Chondrocyte (in vitro differentiated cells): ENCODE measurements around the gene PARN. TPM values are rescaled to one million over a fixed set of nuclear protein-coding genes. Genes with fewer than 3 reads are reported as not detected.
"Not testable (repeated sequence)": the region's sequence is repeated elsewhere in the genome, so short reads cannot be mapped to it uniquely, and the experiment has no call there.

ENCODE experiments used
- DNase-seq: peaks from one replicate; pipeline ENCODE4 v3.0.0; 2021; ENCODE audit warnings: mixed read lengths, low spot score
- H3K27ac Mint-ChIP-seq: one replicate; pipeline ENCODE4 v1.8.0; 2021; ENCODE audit warnings: mild to moderate bottlenecking, moderate library complexity, mixed read lengths; ENCODE audit not compliant: unreplicated experiment
- H3K27me3 Mint-ChIP-seq: 2 replicates; pipeline ENCODE4 v1.8.0; 2021; ENCODE audit warnings: low read depth, mixed read lengths
- H3K36me3 Mint-ChIP-seq: 2 replicates; pipeline ENCODE4 v1.8.0; 2021; ENCODE audit warnings: low read depth, mixed read lengths
- H3K4me1 Mint-ChIP-seq: 2 replicates; pipeline ENCODE4 v1.8.0; 2021; ENCODE audit warnings: low read depth, mild to moderate bottlenecking, mixed read lengths
- H3K4me3 Mint-ChIP-seq: one replicate; pipeline ENCODE4 v1.8.0; 2021; ENCODE audit warnings: mild to moderate bottlenecking, moderate library complexity, mixed read lengths; ENCODE audit not compliant: unreplicated experiment
- H3K9me3 Mint-ChIP-seq: 2 replicates; pipeline ENCODE4 v1.8.0; 2021; ENCODE audit warnings: low read depth, mixed read lengths
- total RNA-seq: library from RNA; stranded (reverse); gene quantifications from 3 replicates; pipeline ENCODE4 v1.2.1, GENCODE V29; 2021
- TF ChIP-seq, protein P1 (sequence below): fragments of 200-600 bp; sonication (generic); IDR thresholded peaks from 2 replicates; pipeline ENCODE4 v1.5.0; 2021; ENCODE audit warnings: antibody characterized with exemption, mild to moderate bottlenecking, moderate library complexity

Gene PARN
- total RNA-seq, 1 donor from 2014 or later, result 24.1 TPM

DNA sequence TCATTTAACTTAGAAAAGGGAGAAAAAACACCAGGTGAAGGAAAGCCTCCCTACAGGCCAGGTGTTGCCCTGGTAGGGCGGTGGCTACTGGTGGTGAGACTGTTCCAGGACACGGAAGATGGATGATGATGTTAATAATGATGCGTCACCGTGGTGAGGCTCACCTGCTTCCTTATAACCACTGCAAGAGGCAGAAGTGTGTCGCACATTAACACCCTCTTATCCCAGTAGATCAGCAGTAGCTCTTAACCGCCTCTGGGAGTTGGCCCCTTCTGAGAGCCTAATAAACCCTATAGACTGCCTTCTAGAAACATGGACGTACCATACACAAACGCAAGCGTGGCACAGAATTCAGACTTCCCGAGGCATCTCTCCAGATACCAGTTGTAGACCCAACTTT is 10.5 kb upstream of the PARN start:
- DNase-seq, result peak; percentile 18
- TF ChIP-seq, protein P1, sequence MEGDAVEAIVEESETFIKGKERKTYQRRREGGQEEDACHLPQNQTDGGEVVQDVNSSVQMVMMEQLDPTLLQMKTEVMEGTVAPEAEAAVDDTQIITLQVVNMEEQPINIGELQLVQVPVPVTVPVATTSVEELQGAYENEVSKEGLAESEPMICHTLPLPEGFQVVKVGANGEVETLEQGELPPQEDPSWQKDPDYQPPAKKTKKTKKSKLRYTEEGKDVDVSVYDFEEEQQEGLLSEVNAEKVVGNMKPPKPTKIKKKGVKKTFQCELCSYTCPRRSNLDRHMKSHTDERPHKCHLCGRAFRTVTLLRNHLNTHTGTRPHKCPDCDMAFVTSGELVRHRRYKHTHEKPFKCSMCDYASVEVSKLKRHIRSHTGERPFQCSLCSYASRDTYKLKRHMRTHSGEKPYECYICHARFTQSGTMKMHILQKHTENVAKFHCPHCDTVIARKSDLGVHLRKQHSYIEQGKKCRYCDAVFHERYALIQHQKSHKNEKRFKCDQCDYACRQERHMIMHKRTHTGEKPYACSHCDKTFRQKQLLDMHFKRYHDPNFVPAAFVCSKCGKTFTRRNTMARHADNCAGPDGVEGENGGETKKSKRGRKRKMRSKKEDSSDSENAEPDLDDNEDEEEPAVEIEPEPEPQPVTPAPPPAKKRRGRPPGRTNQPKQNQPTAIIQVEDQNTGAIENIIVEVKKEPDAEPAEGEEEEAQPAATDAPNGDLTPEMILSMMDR, result no peak
- no peaks in the 10 kb centered on the region for H3K9me3 Mint-ChIP-seq
- H3K36me3 Mint-ChIP-seq, result peaks cover 3% of the 10 kb centered on the region
- peaks cover 18% of the 10 kb centered on the region for H3K4me1 Mint-ChIP-seq
- H3K27ac Mint-ChIP-seq, result no peak overlapping the region
- H3K4me3 Mint-ChIP-seq, result no peak overlapping the region
- H3K27me3 Mint-ChIP-seq, result no peaks in the 10 kb centered on the region

GRCh38 chr16:14636951-14637240 is 6.8 kb upstream of the PARN start:
- not testable (repeated sequence) for H3K27ac Mint-ChIP-seq, H3K36me3 Mint-ChIP-seq, H3K27me3 Mint-ChIP-seq, H3K9me3 Mint-ChIP-seq, DNase-seq, H3K4me3 Mint-ChIP-seq
- peaks cover 41% of the 10 kb centered on the region for H3K4me1 Mint-ChIP-seq

GRCh38 chr16:14636179-14636950 is 6.3 kb upstream of the PARN start:
- peak overlapping the region; percentile 70 for H3K27ac Mint-ChIP-seq
- not testable (repeated sequence) for H3K27me3 Mint-ChIP-seq, H3K9me3 Mint-ChIP-seq, H3K4me3 Mint-ChIP-seq, H3K36me3 Mint-ChIP-seq
- peak; percentile 12 for DNase-seq
- peaks cover 41% of the 10 kb centered on the region for H3K4me1 Mint-ChIP-seq

- no peaks in the 10 kb centered on the region for H3K27me3 Mint-ChIP-seq
- H3K9me3 Mint-ChIP-seq, result no peaks in the 10 kb centered on the region
- no peaks in the 10 kb centered on the region for H3K36me3 Mint-ChIP-seq
- TF ChIP-seq, protein P1, result no peak
- H3K27ac Mint-ChIP-seq, result peak overlapping the region; percentile 70
- DNase-seq, result peak; percentile 18
- peaks cover 42% of the 10 kb centered on the region for H3K4me1 Mint-ChIP-seq
- H3K4me3 Mint-ChIP-seq, result no peak overlapping the region
Observed at GRCh38 chr16:14635395-14636165, 5.5 kb upstream of the PARN start.

DNA sequence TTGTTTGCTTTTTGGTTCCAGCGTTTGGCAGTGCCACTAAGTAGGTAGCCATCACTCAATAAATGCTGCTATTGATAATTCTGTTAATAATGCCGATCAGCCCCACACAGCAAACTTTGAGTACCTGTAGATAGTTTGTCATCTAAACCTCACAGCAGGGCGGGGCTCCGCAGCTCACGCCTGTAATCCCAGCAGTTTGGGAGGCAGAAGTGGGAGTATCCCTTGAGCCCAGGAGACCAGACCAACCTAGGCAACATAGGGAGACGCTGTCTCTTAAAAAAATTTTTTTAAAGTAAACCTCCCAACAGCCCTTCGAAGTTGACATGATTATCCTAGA is 4.3 kb upstream of the PARN start:
- peak overlapping the region; percentile 96 for H3K4me3 Mint-ChIP-seq
- H3K4me1 Mint-ChIP-seq, result peaks cover 48% of the 10 kb centered on the region
- H3K27me3 Mint-ChIP-seq, result no peaks in the 10 kb centered on the region
- peaks cover 4% of the 10 kb centered on the region for H3K9me3 Mint-ChIP-seq
- peak overlapping the region; percentile 99 for H3K27ac Mint-ChIP-seq
- no peaks in the 10 kb centered on the region for H3K36me3 Mint-ChIP-seq
- TF ChIP-seq, protein P1, result no peak
- peak; percentile 42 for DNase-seq

GRCh38 chr16:14632693-14633569 is 2.9 kb upstream of the PARN start, which contains the start of gene BFAR:
TSS of gene BFAR (plus strand) at chr16:14632951. CDS start at chr16:14644347, 11,396 bp downstream.
- H3K4me3 Mint-ChIP-seq, result peak within 1 kb of the TSS; percentile 96
- H3K9me3 Mint-ChIP-seq, result peaks cover 4% of the 10 kb centered on the region
- no peaks in the 10 kb centered on the region for H3K27me3 Mint-ChIP-seq
- TF ChIP-seq, protein P1, result no peak
- no peaks in the 10 kb centered on the region for H3K36me3 Mint-ChIP-seq
- peaks cover 57% of the 10 kb centered on the region for H3K4me1 Mint-ChIP-seq
- peak; percentile 98 for DNase-seq
- H3K27ac Mint-ChIP-seq, result peak within 1 kb of the TSS; percentile 99

GRCh38 chr16:14630620-14631330 is 715 bp upstream of the PARN start:
- not testable (repeated sequence) for H3K9me3 Mint-ChIP-seq

More at GRCh38 chr16:14630620-14631330, 715 bp upstream of the PARN start:
- H3K27ac Mint-ChIP-seq, result peak overlapping the region; percentile 93
- H3K27me3 Mint-ChIP-seq, DNase-seq, H3K36me3 Mint-ChIP-seq: not testable (repeated sequence)
- peak overlapping the region; percentile 87 for H3K4me3 Mint-ChIP-seq
- H3K4me1 Mint-ChIP-seq, result peaks cover 41% of the 10 kb centered on the region
